Sciatic nerve (tissue), 2 donors: ENCODE results near the gene GTF2B. TPM values are rescaled to one million over a fixed set of nuclear protein-coding genes. Genes with fewer than 3 reads are reported as not detected.
"Not testable (repeated sequence)": the region's sequence is repeated elsewhere in the genome, so short reads cannot be mapped to it uniquely, and the experiment has no call there.

Experiments used
- ATAC-seq: fragments of 200-7000 bp; cut with Tn5 transposase; one replicate; pipeline ENCODE4 v1.9.1; 2020; ENCODE audit warnings: mild to moderate bottlenecking, moderate library complexity
- DNase-seq: peaks from one replicate; pipeline ENCODE4 v3.0.0-alpha.2; 2020; ENCODE audit warnings: low spot score
- intact Hi-C: fragments of 100-400 bp; cut with DNase I; formaldehyde crosslinking; loops from one replicate; pipeline ENCODE4 v1.14.2; 2022
- total RNA-seq: library from RNA; stranded (reverse); fragmentation: NEBNext Ultra II Directional; extraction: Animal tissue kit (Norgen Biotek cat#: 25700); gene quantifications from one replicate; pipeline ENCODE4 v1.2.1, GENCODE V29; 2021
- donor health status: DM: no; HTN: no; CAD: no.
- donor health status: DM: no; HTN: no; CAD: no.

Gene GTF2B, protein sequence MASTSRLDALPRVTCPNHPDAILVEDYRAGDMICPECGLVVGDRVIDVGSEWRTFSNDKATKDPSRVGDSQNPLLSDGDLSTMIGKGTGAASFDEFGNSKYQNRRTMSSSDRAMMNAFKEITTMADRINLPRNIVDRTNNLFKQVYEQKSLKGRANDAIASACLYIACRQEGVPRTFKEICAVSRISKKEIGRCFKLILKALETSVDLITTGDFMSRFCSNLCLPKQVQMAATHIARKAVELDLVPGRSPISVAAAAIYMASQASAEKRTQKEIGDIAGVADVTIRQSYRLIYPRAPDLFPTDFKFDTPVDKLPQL
- 21.8 TPM for total RNA-seq

DNA sequence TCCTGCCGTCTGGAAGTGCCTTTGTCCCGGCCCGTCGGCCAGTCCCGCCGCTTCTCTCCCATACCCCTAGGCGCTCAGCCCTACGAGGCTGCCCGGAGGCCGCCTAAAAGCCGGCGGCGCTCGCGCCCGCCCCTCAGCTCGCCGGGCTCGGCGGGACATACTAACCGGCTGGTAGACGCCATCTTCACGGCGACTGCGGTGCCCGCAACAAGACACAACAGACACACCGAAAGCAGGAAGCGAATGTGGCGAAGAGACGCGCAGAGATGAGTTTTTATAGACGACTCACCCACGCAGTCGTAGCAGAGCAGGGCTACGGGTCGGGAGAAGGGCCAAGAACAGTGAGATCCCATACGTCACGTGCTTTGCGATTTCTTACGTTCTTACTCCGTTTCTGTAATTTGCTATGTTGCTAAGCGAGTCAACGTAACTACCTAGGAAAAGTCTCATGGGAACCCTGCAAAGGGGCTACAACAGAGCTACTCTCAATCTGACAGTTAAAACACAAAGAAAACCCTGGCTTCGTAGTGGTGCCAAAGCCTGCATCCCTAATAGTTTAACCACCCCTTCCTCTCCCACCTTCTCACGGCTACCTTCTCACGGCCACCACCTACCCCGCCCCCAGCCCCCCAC is at the start of gene GTF2B:
GTF2B (minus strand) TSS at position 250 of the 633 bp plus-strand sequence; CDS start at position 182, 68 bp downstream.
- intact Hi-C loops: no loop called here
- DNase-seq: peak; percentile 95
- ATAC-seq: peak; percentile 97

DNA sequence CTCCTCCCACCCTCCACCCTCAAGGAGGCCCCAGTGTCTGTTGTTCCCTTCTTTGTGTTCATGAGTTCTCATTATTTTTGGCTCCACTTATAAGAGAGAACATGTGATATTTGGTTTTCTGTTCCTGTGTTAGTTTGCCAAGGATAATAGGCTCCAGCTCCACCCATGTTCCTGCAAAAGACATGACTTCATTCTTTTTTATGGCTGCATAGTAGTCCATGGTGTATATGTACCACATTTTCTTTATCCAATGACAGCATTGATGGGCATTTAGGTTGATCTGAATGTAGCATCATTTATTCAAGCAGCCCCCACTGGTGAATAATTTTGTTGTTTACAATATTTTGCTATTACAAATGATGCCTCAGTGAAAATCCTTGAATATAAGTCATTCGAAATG is 47.2 kb upstream of the GTF2B start:
- ATAC-seq: not testable (repeated sequence)

DNA sequence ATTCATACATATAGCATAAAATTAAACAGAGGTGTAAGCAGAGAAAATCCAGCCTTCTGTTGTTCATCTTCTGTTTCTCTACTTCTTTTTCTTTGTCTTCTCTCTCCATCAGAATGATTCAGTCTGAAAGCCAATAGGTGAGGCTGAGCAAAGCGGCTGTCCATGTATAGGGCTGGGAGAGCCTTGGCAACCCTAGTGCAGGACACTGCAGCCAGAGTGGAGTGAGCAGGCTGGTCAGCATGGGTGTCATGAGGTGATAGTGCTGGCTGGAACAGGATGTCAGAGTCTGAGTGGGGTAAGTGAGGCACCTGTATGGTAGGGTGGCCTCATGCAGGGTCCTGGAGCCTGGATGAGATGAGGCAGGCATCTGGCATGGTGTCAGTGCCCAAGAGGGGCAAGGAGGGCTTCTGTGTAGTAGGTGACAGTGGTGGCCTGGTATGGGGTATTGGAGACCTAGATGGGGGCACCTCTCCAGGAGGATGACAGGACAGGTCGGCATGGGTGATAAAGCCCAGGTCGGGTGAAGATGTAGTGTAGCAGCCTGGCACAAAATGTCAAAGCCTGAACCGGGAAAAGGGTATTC is 45.5 kb upstream of the GTF2B start:
- intact Hi-C loops: loop anchor here (5.0 kb wide), 1 partner anchor 515 kb away; no protein-coding TSS in a partner anchor
- peak; percentile 30 for ATAC-seq

More for the DNA sequence above, 47.2 kb upstream of the GTF2B start:
- DNase-seq: not testable (repeated sequence)
- intact Hi-C loops: loop anchor here (5.0 kb wide), 1 partner anchor 514 kb away; no protein-coding TSS in a partner anchor

DNA sequence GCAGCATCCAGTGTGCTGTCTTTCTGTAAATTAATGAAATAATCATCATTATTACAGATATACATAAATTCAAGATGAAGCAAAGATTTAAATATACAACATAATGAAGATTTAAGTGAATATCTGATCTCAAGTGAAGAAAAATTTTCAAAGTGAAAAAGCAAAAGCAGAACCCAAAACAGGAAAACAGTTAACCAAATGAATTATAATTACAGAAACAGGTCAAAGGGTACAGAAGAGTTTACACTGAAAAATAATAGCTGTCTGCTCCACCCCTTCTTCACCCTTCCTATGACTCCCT is 44.8 kb upstream of the GTF2B start:
- no peak for ATAC-seq
- DNase-seq: no peak
- intact Hi-C loops: loop anchor here (5.0 kb wide), 1 partner anchor 516 kb away; no protein-coding TSS in a partner anchor

More for the DNA sequence above, 45.5 kb upstream of the GTF2B start:
- no peak for DNase-seq

DNA sequence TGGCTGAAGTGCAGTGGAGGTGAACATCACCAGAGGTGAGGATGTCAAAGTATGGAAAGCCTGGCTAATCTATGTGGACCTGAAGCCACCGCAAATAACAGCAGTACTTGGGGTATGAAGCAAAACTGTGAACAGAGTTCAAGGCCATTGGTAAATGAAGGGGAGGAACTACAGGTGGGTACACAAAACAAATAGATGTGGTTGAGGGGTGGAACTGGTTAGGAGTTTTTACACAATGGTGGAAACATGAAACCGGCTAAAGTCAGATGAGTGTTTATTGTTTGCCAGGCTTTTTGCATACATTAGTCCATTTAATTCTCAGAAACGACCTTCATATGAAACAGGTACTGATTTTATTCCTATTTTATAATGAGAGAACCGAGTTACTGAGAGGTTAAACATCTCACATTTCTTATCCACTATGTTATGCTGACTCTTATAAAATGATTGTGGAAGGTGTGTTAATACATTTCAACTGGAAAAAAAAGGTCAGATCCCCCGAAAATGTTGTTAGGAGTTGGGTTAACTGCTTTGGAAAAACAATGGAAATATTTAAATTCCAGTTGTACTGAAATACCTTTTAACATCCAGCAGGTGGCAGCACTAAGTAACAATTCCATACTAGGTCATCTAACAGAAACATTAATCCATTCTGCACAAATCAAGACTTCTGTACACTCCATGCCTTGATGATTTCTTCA is 44.3 kb upstream of the GTF2B start:
- intact Hi-C loops: loop anchor here (5.0 kb wide), 1 partner anchor 517 kb away; no protein-coding TSS in a partner anchor
- ATAC-seq: no peak
- no peak for DNase-seq

DNA sequence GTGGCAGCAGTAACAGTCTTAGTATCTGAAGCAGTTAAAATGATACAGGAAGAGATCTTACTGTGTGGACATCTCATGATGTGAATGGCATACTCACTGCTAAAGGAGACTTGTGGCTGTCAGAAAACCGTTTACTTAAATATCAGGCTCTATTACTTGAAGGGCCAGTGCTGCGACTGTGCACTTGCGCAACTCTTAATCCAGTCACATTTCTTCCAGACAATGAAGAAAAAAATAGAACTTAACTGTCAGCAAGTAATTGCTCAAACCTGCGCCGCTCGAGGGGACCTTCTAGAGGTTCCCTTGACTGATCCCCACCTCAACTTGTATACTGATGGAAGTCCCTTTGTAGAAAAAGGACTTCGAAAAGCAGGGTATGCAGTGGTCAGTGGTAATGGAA is 38.8 kb upstream of the GTF2B start:
- DNase-seq, ATAC-seq, intact Hi-C loops: not testable (repeated sequence)

DNA sequence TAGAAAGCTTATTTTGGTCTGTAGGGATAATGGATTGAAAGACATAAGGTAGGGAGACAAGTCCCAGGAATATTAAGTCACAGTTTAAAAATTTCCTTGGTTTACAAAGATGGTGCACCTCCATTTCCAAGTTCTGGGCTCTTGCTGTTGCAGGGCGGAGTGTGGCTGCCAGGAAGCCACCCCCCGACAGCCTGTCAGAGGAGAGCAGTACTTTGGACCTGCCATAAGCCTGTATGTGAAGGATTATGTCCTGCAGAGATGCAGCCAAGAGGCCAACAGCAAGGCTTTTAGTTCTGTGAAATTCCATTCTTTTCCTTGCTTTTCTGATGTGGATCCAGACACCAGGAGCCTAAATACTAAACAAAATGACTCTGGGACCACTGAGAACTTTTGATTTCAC is 31.9 kb upstream of the GTF2B start:
- no peak for DNase-seq
- no peak for ATAC-seq
- intact Hi-C loops: no loop called here

DNA sequence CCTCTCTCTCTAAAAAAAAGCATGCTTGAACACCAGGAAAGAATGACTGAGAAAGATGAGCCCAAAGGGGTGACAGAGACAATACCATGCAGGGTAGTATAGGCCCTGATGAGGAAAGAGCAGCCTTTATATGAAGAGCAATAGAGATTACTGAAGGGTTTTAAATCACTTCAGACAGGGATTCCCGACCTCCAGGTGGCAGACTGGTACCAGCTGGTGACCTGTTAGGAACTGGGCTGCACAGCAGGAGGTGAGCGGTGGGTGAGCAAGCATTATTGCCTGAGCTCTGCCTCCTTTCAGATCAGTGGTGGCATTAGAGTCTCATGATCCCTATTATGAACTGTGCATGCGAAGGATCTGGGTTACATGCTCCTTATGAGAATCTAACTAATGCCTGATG is 30.8 kb upstream of the GTF2B start:
- no peak for DNase-seq
- ATAC-seq: no peak
- intact Hi-C loops: no loop called here

DNA sequence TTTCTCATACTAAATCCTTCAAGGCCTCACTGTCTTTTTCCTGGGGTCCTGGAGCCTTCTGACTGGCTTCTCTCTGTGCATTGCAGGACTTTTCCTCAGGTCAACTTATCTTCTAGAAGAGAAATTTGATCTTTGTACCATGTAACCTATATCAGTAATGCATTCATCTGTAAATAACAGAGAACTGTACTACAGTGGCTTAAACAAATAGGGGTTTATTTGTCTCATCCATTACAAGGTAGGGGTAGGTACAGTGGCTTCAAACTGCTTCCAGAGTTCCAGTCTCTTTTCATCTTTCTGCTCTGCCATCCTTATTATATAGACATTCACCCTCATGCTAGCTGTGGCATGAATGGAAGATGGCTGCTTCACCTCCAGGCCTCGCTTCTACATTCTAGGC is 29.5 kb upstream of the GTF2B start:
- intact Hi-C loops: no loop called here
- ATAC-seq (no peak), DNase-seq (no peak)

DNA sequence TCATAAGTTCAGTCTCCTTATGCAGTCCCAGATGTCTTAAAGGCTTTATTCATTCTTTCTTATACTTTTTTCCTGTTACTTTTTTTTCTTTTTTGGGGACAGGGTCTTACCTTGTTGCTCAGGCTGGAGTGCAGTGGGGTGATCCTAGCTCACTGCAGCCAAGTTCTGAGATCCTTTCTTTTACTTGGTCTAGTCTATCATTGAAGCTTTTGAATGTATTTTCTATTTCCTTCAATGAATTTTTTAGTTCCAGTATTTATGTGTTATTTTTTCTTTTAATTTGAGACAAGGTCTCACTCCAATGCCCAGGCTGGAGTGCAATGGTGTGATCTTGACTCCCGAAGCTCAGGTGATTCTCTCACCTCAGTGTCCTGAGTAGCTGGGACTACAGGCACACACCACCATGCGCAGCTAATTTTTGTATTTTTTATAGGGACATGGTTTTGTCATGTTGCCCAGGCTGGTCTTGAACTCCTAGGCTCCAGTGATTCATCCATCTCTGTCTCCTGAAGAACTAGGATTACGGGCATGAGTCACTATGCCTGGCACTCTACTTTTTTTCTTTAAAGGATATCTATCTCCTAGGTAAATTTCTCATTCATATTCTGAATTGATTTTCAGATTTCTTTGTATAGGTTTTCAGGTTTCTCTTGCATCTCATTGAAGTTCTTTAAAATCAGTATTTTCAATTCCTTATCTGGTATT is 26.1 kb upstream of the GTF2B start:
- ATAC-seq (no peak), DNase-seq (no peak)
- intact Hi-C loops: no loop called here

DNA sequence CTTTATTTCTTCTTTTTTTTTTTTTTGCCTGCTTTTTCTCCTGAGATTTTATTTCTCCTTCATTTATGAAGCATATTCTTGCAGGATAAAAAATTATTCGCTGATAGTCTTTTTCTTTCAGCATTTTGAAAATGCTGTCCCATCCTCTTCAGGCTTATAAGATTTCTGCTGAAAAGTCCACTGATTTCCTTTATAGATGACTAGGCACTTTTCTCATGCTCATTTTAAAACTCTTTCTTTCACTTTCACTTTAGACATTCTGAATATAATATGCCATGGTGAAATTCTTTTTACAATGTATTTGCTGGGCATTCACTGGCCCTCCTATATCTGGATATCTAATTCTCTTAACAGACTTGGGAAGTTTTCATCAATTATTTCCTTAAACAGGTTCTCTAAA is 25.5 kb upstream of the GTF2B start:
- ATAC-seq: no peak
- DNase-seq: no peak
- intact Hi-C loops: no loop called here

DNA sequence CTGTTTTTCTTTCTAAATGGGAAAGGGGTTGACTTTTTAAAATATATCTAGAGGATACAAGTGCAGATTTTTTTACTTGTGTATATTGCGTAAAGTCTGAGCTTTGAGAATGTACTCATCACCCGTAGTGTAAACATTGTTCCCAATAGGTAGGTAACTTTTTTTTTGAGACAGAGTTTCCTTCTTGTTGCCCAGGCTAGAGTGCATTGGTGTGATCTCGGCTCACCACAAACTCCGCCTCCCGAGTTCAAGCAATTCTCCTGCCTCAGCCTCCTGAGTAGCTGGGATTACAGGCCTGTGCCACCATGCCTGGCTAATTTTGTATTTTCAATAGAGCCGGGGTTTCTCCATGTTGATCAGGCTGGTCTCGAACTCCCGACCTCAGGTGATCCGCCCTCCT is 20.4 kb upstream of the GTF2B start:
- intact Hi-C loops, DNase-seq, ATAC-seq: not testable (repeated sequence)

DNA sequence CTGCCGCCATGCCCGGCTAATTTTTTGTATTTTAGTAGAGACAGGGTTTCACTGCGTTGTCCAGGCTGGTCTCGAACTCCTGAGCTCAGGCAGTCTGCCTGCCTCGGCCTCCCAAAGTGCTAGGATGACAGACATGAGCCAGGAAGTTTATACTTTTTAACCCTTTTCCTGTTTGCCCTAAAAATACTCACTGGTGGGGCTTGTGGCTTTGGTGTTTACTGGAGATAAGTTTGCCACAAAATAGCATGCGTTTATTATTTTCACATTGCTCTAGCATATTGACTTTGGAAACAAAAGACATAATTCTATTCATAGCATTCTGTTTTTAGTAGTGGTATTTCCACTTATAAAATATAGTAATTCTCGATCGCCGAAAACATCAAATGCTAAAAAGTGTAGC is 19.8 kb upstream of the GTF2B start:
- intact Hi-C loops: no loop called here
- DNase-seq (no peak), ATAC-seq (no peak)

DNA sequence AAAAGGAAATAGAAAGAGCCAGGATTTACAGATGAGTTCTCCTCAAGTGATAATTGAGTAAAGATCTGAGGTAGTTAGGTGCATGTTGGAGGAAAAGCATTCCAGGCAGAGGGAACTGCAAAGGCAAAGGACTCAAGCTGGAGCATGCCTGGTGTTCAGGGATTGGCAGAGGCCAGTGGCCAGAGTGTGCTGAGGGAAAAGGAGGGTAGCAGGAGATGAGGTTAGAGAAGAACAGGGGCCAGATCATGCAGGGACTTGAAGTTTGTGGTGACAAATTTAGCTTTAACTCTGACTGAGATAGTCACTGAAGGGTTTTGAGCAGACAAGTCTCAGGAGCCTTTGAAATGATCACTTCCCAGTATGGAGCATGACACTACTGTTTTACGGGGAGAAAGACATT is 19.0 kb upstream of the GTF2B start:
- no peak for DNase-seq
- no peak for ATAC-seq
- intact Hi-C loops: no loop called here

DNA sequence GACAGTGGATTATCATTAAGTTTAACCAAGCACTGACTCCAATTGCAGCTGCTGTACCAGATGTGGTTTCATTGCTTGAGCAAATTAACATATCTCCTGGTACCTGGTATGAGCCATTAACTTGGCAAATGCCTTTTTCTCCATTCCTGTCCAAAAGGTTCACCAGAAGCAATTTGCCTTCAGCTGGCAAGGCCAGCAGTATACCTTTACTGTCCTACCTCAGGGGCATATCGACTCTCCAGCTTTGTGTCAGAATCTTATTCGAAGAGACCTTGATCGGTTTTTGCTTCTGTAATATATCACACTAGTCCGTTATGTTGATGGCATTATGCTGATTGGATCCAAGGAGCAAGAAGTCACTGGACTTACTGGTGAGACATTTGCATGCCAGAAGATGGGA is 9.5 kb upstream of the GTF2B start:
- intact Hi-C loops: no loop called here
- ATAC-seq: no peak

DNA sequence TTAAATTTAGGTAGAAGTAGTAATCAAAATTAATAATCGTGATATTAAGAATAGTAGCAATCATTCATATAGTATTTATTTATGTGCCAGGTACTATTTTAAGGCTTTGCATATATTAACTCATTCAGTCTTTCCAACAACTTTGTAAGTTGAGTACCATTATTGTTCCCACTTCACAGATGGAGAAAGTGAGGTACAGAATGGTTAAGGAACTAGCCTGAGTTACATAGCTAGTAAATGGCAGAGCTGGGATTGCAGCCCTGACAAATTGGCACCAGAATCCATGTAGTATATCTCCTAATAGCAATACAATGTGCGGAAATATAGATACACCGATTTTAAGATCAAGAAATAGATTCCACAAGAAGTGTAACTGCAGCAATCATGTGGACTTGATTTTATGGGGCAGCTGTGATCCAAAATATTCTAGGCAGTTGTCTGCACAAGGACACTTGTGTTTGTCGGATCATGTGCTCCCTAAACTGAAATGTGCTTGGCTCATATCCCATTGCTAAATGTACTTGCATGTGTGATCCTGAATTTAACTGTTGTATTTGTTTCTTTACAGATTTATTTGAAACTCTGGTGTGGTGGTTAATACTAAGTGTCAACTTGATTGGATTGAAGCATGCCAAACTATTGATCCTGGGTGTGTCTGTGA is 5.8 kb upstream of the GTF2B start:
- intact Hi-C loops: no loop called here
- no peak for DNase-seq
- ATAC-seq: no peak

More for the DNA sequence above, 9.5 kb upstream of the GTF2B start:
- DNase-seq: no peak

DNA sequence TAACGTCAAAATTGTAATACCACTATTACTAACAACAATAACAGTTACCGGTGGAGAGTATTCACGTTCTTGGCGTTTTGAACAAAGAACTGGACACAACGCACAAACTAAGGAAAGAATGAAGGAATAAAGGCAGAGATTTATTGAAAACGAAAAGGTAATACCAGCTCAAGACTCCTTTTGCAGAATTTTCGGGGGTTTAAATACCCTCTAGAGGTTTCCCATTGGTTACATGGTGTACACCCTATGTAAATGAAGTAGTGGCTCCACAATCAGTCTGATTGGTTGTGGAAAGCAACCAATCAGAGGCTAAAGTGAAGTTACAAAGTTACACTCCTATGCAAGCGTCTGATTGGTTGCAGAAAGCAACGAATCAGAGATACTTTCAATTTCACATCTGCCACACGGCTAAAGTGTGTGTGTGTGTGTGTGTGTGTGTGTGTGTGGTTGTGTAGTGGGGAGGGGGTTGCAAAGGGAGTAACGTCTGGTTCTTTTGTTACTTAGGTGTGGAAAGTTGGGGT is 1.1 kb upstream of the GTF2B start:
- DNase-seq (no peak), ATAC-seq (peak; percentile 20)
- intact Hi-C loops: no loop called here

DNA sequence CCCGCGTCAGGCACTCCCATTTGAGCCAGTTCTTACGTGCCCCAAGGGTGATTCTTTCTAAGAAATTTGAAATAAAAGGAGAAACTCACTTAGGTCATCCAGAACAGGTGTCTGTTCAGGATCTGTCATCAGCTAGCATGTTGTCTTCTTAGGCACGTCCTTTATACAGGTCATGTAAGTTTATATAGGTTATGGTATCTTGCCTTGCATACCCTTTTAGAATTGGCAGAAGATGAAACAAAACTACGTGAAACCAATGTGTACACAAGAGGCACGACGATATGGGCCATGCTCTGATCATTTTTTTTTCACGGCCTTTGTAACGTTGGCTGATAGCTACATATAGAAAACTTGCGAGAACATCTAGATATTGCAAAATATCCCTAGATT is 579 bp upstream of the GTF2B start:
- ATAC-seq (no peak), DNase-seq (no peak)
- intact Hi-C loops: no loop called here
